OCI-LY7 (cell line): Measurements from ENCODE around the gene CAP1.

ENCODE experiments used
- EZH2phosphoT487 ChIP-seq: fragments of 200-600 bp; sonication (generic); IDR thresholded peaks from 2 replicates; pipeline ENCODE4 v1.6.1; 2018; ENCODE audit warnings: low read depth, borderline replicate concordance, mild to moderate bottlenecking, mixed run types, antibody characterized with exemption, low read length, moderate library complexity, mixed read lengths
- TF ChIP-seq, protein P1 (sequence below): fragments of 200-600 bp; sonication (generic); conservative IDR thresholded peaks from 2 replicates; pipeline ENCODE4 v1.5.1; 2014; ENCODE audit warnings: mild to moderate bottlenecking, antibody characterized with exemption, low read length, moderate library complexity, mixed read lengths

DNA sequence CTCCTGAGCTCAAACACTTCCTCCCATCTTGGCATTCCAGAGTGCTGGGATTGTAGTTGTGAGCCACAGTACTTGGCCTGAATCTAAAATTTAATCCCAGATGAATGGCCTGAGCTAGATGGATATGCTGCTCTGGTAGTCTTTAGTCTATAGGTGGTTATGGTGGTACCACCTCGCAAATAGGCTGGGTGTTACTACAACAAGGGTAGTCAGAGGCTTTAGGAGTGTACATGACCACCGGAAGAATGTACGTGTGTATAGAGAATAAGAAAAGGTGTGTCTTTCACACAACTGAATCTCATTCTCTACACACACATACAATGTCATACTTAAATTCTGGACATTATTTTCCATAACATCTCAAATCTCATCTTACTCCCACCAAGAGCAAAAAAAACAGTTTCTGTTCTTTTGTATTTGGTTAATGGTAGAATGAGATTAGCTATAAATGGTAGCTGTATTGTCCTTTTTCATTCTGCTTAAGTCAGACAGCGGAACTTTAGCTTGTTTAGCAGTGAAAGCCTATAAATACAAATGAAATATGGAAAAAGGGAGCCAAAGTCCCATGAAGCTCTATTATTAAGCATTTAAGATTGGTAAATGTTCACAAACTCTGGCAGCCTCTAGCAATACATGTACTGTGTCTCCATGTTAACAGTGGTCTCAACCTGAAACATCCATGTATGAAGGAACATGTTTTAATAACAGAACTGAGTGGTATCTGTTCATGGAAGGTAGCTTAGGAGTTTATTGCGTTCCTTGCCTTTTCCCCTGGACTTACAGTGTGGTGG lies 16.2 kb downstream of the CAP1 start:
- TF ChIP-seq, protein P1, sequence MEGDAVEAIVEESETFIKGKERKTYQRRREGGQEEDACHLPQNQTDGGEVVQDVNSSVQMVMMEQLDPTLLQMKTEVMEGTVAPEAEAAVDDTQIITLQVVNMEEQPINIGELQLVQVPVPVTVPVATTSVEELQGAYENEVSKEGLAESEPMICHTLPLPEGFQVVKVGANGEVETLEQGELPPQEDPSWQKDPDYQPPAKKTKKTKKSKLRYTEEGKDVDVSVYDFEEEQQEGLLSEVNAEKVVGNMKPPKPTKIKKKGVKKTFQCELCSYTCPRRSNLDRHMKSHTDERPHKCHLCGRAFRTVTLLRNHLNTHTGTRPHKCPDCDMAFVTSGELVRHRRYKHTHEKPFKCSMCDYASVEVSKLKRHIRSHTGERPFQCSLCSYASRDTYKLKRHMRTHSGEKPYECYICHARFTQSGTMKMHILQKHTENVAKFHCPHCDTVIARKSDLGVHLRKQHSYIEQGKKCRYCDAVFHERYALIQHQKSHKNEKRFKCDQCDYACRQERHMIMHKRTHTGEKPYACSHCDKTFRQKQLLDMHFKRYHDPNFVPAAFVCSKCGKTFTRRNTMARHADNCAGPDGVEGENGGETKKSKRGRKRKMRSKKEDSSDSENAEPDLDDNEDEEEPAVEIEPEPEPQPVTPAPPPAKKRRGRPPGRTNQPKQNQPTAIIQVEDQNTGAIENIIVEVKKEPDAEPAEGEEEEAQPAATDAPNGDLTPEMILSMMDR = no peak
- TF ChIP-seq EZH2phosphoT487 = no peak
